K562 (cell line): ENCODE results near the gene BNIP5. TPM values are rescaled to one million over a fixed set of nuclear protein-coding genes. Genes with fewer than 3 reads are reported as not detected.

Source experiments
- BCOR ChIP-seq: fragments of 450-650 bp; IDR thresholded peaks from 2 replicates; pipeline ENCODE4 v1.6.1; 2016
- CBX1 ChIP-seq: sonication (generic); IDR thresholded peaks from 2 replicates; pipeline ENCODE4 v1.6.1; 2016; ENCODE audit warnings: antibody characterized with exemption, low read depth, mild to moderate bottlenecking
- CBX3 ChIP-seq, 2 experiments: IDR thresholded peaks; 1 replicate in 1 of 2; 2 replicates in 1 of 2; pipeline ENCODE4 v1.6.1; 2012; ENCODE audit warnings: inconsistent platforms in 2 of 2, low read length in 2 of 2, borderline replicate concordance in 1 of 2, control low read depth in 1 of 2
- GABPB1 ChIP-seq: sonication (generic); formaldehyde crosslinking; IDR thresholded peaks from 2 replicates; pipeline ENCODE4 v1.8.0; 2022; ENCODE audit warnings: mild to moderate bottlenecking, missing genetic modification reagents
- GABPB2 ChIP-seq: fragments of 250-450 bp; sonication (Bioruptor Pico); conservative IDR thresholded peaks from 2 replicates; pipeline ENCODE4 v1.5.1; 2021; ENCODE audit warnings: mild to moderate bottlenecking
- HDAC2 ChIP-seq: fragments of 450-650 bp; IDR thresholded peaks from 2 replicates; pipeline ENCODE4 v1.6.1; 2016; ENCODE audit warnings: mild to moderate bottlenecking
- KDM2B ChIP-seq: fragments of 250-450 bp; sonication (Bioruptor Pico); IDR thresholded peaks from 2 replicates; pipeline ENCODE4 v1.8.0; 2021; ENCODE audit warnings: mild to moderate bottlenecking, moderate library complexity
- MAZ ChIP-seq, 2 experiments: fragments of 450-650 bp in 1 of 2; sonication (generic) in 1 of 2; formaldehyde crosslinking; IDR thresholded peaks in 1 of 2; conservative IDR thresholded peaks in 1 of 2; 2 replicates each; pipeline versions ENCODE4 v1.4.0 to v1.5.0; 2020; ENCODE audit warnings: mild to moderate bottlenecking in 1 of 2, missing genetic modification reagents in 1 of 2
- MYC ChIP-seq, 2 experiments: fragments of 250-450 bp in 1 of 2; sonication (Bioruptor Pico) in 1 of 2; IDR thresholded peaks; 2 replicates each; pipeline versions ENCODE4 v1.5.1 to v1.6.1; 2012 to 2021; ENCODE audit warnings: low read depth in 2 of 2, borderline replicate concordance in 1 of 2, improper control_type of control experiment in 1 of 2, low read length in 1 of 2, mild to moderate bottlenecking in 1 of 2, moderate library complexity in 1 of 2
- POLR2A ChIP-seq: fragments of 450-650 bp; conservative IDR thresholded peaks from 2 replicates; pipeline ENCODE4 v1.6.1; 2016
- RBM34 ChIP-seq: fragments of 200-400 bp; formaldehyde crosslinking; IDR thresholded peaks from 2 replicates; pipeline ENCODE4 v1.6.1; 2018; ENCODE audit warnings: low read length, borderline replicate concordance; ENCODE audit not compliant: insufficient read depth
- SP1 ChIP-seq: sonication (generic); formaldehyde crosslinking; IDR thresholded peaks from 2 replicates; pipeline ENCODE4 v1.8.1; 2022; ENCODE audit warnings: mild to moderate bottlenecking, missing genetic modification reagents
- ZBTB8A ChIP-seq: fragments of 450-650 bp; IDR thresholded peaks from 2 replicates; pipeline ENCODE4 v1.6.1; 2018; ENCODE audit warnings: mild to moderate bottlenecking, moderate library complexity; ENCODE audit not compliant: partially characterized antibody
- ZNF445 ChIP-seq: fragments of 250-450 bp; sonication (Bioruptor Pico); IDR thresholded peaks from 2 replicates; pipeline ENCODE4 v1.4.0; 2020; ENCODE audit warnings: low read depth, mild to moderate bottlenecking, moderate library complexity
- polyA plus RNA-seq, 8 experiments: library from polyadenylated mRNA; depleted of rRNA in 4 of 8; stranded (reverse) in 5 of 8; unstranded in 3 of 8; fragments of >200 nt; fragmentation: Nextera tagmentation in 2 of 8; fragmentation: Illumina TruSeq in 1 of 8; extraction: Ambion mirVana in 2 of 8; extraction: Trizol in 1 of 8; gene quantifications; 2 replicates each; pipeline versions ENCODE4 v1.2.1 to v1.2.3, GENCODE V29; 2011 to 2014; ENCODE audit warnings: inconsistent platforms in 1 of 8, missing spikeins in 1 of 8
- total RNA-seq, 7 experiments: library from RNA; depleted of rRNA in 6 of 7; stranded (reverse); fragments of >200 nt in 6 of 7; fragmentation: Illumina TruSeq in 2 of 7; extraction: Trizol in 2 of 7; gene quantifications; 2 replicates each; pipeline versions ENCODE4 v1.2.1 to v1.2.3, GENCODE V29; 2011 to 2021; ENCODE audit warnings: low replicate concordance in 1 of 7
- TF ChIP-seq, protein P1 (sequence below), 2 experiments: fragments of 450-650 bp; IDR thresholded peaks; 2 replicates each; pipeline ENCODE4 v1.6.1; 2018; ENCODE audit warnings: mild to moderate bottlenecking in 2 of 2, low read depth in 1 of 2; ENCODE audit not compliant: partially characterized antibody in 2 of 2
- TF ChIP-seq, protein P2 (sequence below): fragments of 250-450 bp; sonication (Bioruptor Pico); IDR thresholded peaks from 2 replicates; pipeline ENCODE4 v1.5.0; 2022; ENCODE audit warnings: mild to moderate bottlenecking
- TF ChIP-seq, protein P3 (sequence below): fragments of 450-650 bp; formaldehyde crosslinking; IDR thresholded peaks from 2 replicates; pipeline ENCODE4 v1.4.0; 2020; ENCODE audit warnings: mild to moderate bottlenecking, moderate library complexity

The BNIP5 gene
- total and polyA plus RNA-seq, 9 of the 15 experiments (the other 6 are each of a cell fraction or from before 2014, with no cell fraction given), result not detected

DNA sequence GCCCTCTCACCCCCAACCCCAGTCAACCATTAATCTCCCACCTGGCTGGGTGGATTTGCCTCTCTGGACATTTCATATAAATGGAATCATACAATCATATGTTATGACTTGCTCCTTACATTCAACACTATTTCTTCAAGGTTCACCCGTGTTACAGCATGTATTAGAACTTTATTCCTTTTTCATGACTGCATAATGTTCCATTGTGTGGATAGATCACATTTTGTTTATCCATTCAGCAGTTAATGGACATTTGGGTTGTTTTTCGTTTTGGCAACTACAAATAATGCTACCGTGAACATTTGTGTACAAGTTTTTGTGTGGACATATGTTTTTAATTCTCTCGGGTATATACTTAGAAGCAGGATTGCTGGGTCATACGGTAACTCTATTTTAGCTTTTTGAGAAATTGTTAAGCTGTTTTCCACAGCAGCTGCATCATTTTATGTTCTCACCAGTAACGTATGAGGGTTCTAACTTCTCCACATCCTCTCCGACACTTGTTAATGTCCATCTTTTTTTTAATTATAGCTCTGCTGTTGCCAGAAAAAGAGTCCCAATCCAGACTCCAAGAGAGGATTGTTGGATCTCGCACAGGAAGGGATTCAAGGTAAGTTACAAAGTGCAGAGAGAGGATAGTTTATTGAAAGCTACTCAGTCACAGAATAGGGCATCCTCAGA lies 15.9 kb upstream of the BNIP5 start (continued):
- TF ChIP-seq, protein P1, sequence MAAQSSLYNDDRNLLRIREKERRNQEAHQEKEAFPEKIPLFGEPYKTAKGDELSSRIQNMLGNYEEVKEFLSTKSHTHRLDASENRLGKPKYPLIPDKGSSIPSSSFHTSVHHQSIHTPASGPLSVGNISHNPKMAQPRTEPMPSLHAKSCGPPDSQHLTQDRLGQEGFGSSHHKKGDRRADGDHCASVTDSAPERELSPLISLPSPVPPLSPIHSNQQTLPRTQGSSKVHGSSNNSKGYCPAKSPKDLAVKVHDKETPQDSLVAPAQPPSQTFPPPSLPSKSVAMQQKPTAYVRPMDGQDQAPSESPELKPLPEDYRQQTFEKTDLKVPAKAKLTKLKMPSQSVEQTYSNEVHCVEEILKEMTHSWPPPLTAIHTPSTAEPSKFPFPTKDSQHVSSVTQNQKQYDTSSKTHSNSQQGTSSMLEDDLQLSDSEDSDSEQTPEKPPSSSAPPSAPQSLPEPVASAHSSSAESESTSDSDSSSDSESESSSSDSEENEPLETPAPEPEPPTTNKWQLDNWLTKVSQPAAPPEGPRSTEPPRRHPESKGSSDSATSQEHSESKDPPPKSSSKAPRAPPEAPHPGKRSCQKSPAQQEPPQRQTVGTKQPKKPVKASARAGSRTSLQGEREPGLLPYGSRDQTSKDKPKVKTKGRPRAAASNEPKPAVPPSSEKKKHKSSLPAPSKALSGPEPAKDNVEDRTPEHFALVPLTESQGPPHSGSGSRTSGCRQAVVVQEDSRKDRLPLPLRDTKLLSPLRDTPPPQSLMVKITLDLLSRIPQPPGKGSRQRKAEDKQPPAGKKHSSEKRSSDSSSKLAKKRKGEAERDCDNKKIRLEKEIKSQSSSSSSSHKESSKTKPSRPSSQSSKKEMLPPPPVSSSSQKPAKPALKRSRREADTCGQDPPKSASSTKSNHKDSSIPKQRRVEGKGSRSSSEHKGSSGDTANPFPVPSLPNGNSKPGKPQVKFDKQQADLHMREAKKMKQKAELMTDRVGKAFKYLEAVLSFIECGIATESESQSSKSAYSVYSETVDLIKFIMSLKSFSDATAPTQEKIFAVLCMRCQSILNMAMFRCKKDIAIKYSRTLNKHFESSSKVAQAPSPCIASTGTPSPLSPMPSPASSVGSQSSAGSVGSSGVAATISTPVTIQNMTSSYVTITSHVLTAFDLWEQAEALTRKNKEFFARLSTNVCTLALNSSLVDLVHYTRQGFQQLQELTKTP (IDR thresholded peaks at IDR 0.05; ENCODE audit: low read depth in 1 of 2, partially characterized antibody in 2 of 2), result no peak
- no peak for TF ChIP-seq SP1
- TF ChIP-seq POLR2A, result no peak
- peak in 1 of 2 experiments; percentile 72; a peak in 1 of 3 replicates for TF ChIP-seq CBX3 (IDR thresholded peaks at IDR 0.05; ENCODE audit: borderline replicate concordance in 1 of 2, low read length in 2 of 2)
- TF ChIP-seq RBM34, result no peak
- TF ChIP-seq, protein P2, sequence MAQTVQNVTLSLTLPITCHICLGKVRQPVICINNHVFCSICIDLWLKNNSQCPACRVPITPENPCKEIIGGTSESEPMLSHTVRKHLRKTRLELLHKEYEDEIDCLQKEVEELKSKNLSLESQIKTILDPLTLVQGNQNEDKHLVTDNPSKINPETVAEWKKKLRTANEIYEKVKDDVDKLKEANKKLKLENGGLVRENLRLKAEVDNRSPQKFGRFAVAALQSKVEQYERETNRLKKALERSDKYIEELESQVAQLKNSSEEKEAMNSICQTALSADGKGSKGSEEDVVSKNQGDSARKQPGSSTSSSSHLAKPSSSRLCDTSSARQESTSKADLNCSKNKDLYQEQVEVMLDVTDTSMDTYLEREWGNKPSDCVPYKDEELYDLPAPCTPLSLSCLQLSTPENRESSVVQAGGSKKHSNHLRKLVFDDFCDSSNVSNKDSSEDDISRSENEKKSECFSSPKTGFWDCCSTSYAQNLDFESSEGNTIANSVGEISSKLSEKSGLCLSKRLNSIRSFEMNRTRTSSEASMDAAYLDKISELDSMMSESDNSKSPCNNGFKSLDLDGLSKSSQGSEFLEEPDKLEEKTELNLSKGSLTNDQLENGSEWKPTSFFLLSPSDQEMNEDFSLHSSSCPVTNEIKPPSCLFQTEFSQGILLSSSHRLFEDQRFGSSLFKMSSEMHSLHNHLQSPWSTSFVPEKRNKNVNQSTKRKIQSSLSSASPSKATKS (CRISPR knock-in tag), result no peak
- no peak for TF ChIP-seq GABPB2 (CRISPR knock-in tag)
- TF ChIP-seq, protein P3, sequence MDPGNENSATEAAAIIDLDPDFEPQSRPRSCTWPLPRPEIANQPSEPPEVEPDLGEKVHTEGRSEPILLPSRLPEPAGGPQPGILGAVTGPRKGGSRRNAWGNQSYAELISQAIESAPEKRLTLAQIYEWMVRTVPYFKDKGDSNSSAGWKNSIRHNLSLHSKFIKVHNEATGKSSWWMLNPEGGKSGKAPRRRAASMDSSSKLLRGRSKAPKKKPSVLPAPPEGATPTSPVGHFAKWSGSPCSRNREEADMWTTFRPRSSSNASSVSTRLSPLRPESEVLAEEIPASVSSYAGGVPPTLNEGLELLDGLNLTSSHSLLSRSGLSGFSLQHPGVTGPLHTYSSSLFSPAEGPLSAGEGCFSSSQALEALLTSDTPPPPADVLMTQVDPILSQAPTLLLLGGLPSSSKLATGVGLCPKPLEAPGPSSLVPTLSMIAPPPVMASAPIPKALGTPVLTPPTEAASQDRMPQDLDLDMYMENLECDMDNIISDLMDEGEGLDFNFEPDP (CRISPR knock-in tag), result no peak
- no peak for TF ChIP-seq GABPB1 (CRISPR knock-in tag)
- no peak for TF ChIP-seq MYC (IDR thresholded peaks at IDR 0.05; ENCODE audit: low read depth, low read length)
- TF ChIP-seq MYC (CRISPR knock-in tag; IDR thresholded peaks at IDR 0.05; ENCODE audit: borderline replicate concordance, low read depth), result no peak
- TF ChIP-seq KDM2B, result no peak
- no peak for TF ChIP-seq ZBTB8A
- TF ChIP-seq BCOR, result peak; percentile 88
- 0 out of 2 replicates have a peak, but pooled peaks have one; percentile 45 for TF ChIP-seq CBX1
- TF ChIP-seq MAZ (CRISPR knock-in tag; conservative IDR thresholded peaks at IDR 0.05 in 1 of 2, IDR thresholded peaks at IDR 0.05 in 1 of 2), result peak in 1 of 2 experiments; percentile 21; a peak in 1 of 4 replicates
- TF ChIP-seq ZNF445 (CRISPR knock-in tag), result no peak
- 0 out of 2 replicates have a peak, but pooled peaks have one; percentile 42 for TF ChIP-seq HDAC2
